SU-DHL-6 (cell line): ENCODE data around the gene AKNA.
"Not testable (repeated sequence)": the region's sequence is repeated elsewhere in the genome, so short reads cannot be mapped to it uniquely, and the experiment has no call there.

Source experiments
- H2AFZ ChIP-seq: fragments of 200-600 bp; sonication (generic); 2 replicates; pipeline ENCODE4 v1.6.1; 2014; ENCODE audit warnings: low read depth, mild to moderate bottlenecking, moderate library complexity, mixed read lengths, antibody characterized with exemption, low read length; ENCODE audit not compliant: severe bottlenecking
- H3F3A ChIP-seq: fragments of 200-600 bp; shearing (Covaris generic); 2 replicates; pipeline ENCODE4 v1.6.0; 2016; ENCODE audit warnings: antibody characterized with exemption, mild to moderate bottlenecking; ENCODE audit not compliant: insufficient read depth
- H3K27ac ChIP-seq: fragments of 200-600 bp; sonication (generic); 2 replicates; pipeline ENCODE4 v1.5.1; 2016; ENCODE audit warnings: low read depth, mild to moderate bottlenecking, low read length, moderate library complexity, mixed read lengths
- H3K27me3 ChIP-seq: fragments of 200-600 bp; sonication (generic), shearing (Covaris generic); 2 replicates; pipeline ENCODE4 v1.6.0; 2014; ENCODE audit warnings: mild to moderate bottlenecking, low read length
- H3K36me3 ChIP-seq: fragments of 200-600 bp; sonication (generic); 2 replicates; pipeline ENCODE4 v1.6.1; 2014; ENCODE audit warnings: mild to moderate bottlenecking, low read length, mixed read lengths
- H3K4me2 ChIP-seq: fragments of 300-600, 200-600 bp; shearing (Covaris generic), sonication (generic); 2 replicates; pipeline ENCODE4 v1.6.0; 2014; ENCODE audit warnings: low read length, low read depth, mild to moderate bottlenecking; ENCODE audit not compliant: poor library complexity, severe bottlenecking
- H3K4me3 ChIP-seq: fragments of 200-600 bp; sonication (generic); 2 replicates; pipeline ENCODE4 v1.5.1; 2014; ENCODE audit warnings: antibody characterized with exemption, low read length, mild to moderate bottlenecking, mixed read lengths; ENCODE audit not compliant: insufficient read depth, poor library complexity, severe bottlenecking
- H3K79me2 ChIP-seq: fragments of 200-600 bp; sonication (generic); 2 replicates; pipeline ENCODE4 v1.6.1; 2014; ENCODE audit warnings: mild to moderate bottlenecking, low read length, moderate library complexity; ENCODE audit not compliant: insufficient read depth
- H3K9ac ChIP-seq: fragments of 200-600 bp; sonication (generic); 2 replicates; pipeline ENCODE4 v1.7.0; 2014; ENCODE audit warnings: mild to moderate bottlenecking, low read length
- H3K9me2 ChIP-seq: fragments of 200-600 bp; sonication (generic); replicated peaks from 2 replicates; pipeline ENCODE4 v1.6.1; 2014; ENCODE audit warnings: low read length; ENCODE audit not compliant: insufficient read depth
- H3K9me3 ChIP-seq: fragments of 200-600 bp; sonication (generic); 2 replicates; pipeline ENCODE4 v1.6.1; 2014; ENCODE audit warnings: low read length, mixed read lengths; ENCODE audit not compliant: insufficient read depth
- H4K20me1 ChIP-seq: fragments of 200-600 bp; sonication (generic); 2 replicates; pipeline ENCODE4 v1.6.1; 2014; ENCODE audit warnings: low read depth, mild to moderate bottlenecking, antibody characterized with exemption, low read length, moderate library complexity, mixed read lengths
- CTCF ChIP-seq: fragments of 200-600 bp; sonication (generic); IDR thresholded peaks from one replicate; pipeline ENCODE4 v1.5.1; 2017; ENCODE audit warnings: antibody characterized with exemption, mild to moderate bottlenecking, low read length, moderate library complexity; ENCODE audit not compliant: insufficient read depth, poor library complexity, severe bottlenecking
- EZH2phosphoT487 ChIP-seq: fragments of 200-600 bp; sonication (generic), shearing (Covaris generic); conservative IDR thresholded peaks from 2 replicates; pipeline ENCODE4 v1.6.1; 2018; ENCODE audit warnings: mild to moderate bottlenecking, antibody characterized with exemption, low read length, moderate library complexity, mixed read lengths

AKNA gene

GRCh38 chr9:114324965-114325364, 62.8 kb downstream of the AKNA start:
- H3K4me2 ChIP-seq, H3K9ac ChIP-seq, H3K9me3 ChIP-seq, H3K79me2 ChIP-seq, H3K36me3 ChIP-seq, H3F3A ChIP-seq, H3K9me2 ChIP-seq, H4K20me1 ChIP-seq, H3K4me3 ChIP-seq, H3K27ac ChIP-seq, H2AFZ ChIP-seq, H3K27me3 ChIP-seq: not testable (repeated sequence)

GRCh38 chr9:114324492-114324891, 63.3 kb downstream of the AKNA start:
- no peaks in the 10 kb centered on the region for H3K27me3 ChIP-seq
- no peak overlapping the region for H3K4me2 ChIP-seq
- H3K27ac ChIP-seq = no peak overlapping the region
- no peaks in the 10 kb centered on the region for H3K9me3 ChIP-seq
- H3F3A ChIP-seq = no peaks in the 10 kb centered on the region
- no peaks in the 10 kb centered on the region for H3K79me2 ChIP-seq
- no peak overlapping the region for H2AFZ ChIP-seq
- H3K9ac ChIP-seq = no peak overlapping the region
- H3K4me3 ChIP-seq = no peak overlapping the region
- no peaks in the 10 kb centered on the region for H4K20me1 ChIP-seq
- no peaks in the 10 kb centered on the region for H3K36me3 ChIP-seq
- TF ChIP-seq EZH2phosphoT487 = no peak
- TF ChIP-seq CTCF = no peak
- no peaks in the 10 kb centered on the region for H3K9me2 ChIP-seq

- H3K27ac ChIP-seq, H3K9ac ChIP-seq, H3F3A ChIP-seq, H2AFZ ChIP-seq, H3K4me3 ChIP-seq, H3K4me2 ChIP-seq, H3K27me3 ChIP-seq, H3K9me2 ChIP-seq, H3K9me3 ChIP-seq, H3K36me3 ChIP-seq, H3K79me2 ChIP-seq, H4K20me1 ChIP-seq: not testable (repeated sequence)
Observed at GRCh38 chr9:114323849-114324248, 63.9 kb downstream of the AKNA start.

- H3K4me2 ChIP-seq, H4K20me1 ChIP-seq, H3K27ac ChIP-seq, H3K36me3 ChIP-seq, H3K9me3 ChIP-seq, H3K4me3 ChIP-seq, H3F3A ChIP-seq, H3K9me2 ChIP-seq, H3K9ac ChIP-seq, H3K79me2 ChIP-seq, H3K27me3 ChIP-seq, H2AFZ ChIP-seq: not testable (repeated sequence)
Observed at GRCh38 chr9:114322831-114323531, 64.8 kb downstream of the AKNA start, which contains the start of gene ORM1. Gene ORM1, plus strand, starts transcription at chr9:114323098. Its CDS starts 36 bp downstream, at chr9:114323134.

- not testable (repeated sequence) for H3K4me3 ChIP-seq, H3K4me2 ChIP-seq, H3K27ac ChIP-seq, H3K27me3 ChIP-seq, H3F3A ChIP-seq, H3K79me2 ChIP-seq, H4K20me1 ChIP-seq, H3K36me3 ChIP-seq, H2AFZ ChIP-seq, H3K9me3 ChIP-seq, H3K9me2 ChIP-seq, H3K9ac ChIP-seq
Observed at GRCh38 chr9:114322160-114322818, 65.5 kb downstream of the AKNA start.
